B cell (primary cell): Measurements from ENCODE around the gene TRMT112.

ENCODE experiments used
- CTCF ChIP-seq: fragments of 200-600 bp; IDR thresholded peaks from one replicate; pipeline ENCODE4 v1.8.0; 2022; ENCODE audit warnings: antibody characterized with exemption, mild to moderate bottlenecking
- EZH2 ChIP-seq: IDR thresholded peaks from 2 replicates; pipeline ENCODE4 v1.6.1; 2012; ENCODE audit warnings: borderline replicate concordance, low read depth, mild to moderate bottlenecking, moderate library complexity, low read length; ENCODE audit not compliant: insufficient read depth, poor library complexity, severe bottlenecking

GRCh38 chr11:64358907-64359711 lies 41.8 kb upstream of the TRMT112 start, which contains the start of gene RPS6KA4:
- no peak for TF ChIP-seq CTCF
- TF ChIP-seq EZH2 = no peak
